ENCODE data around the gene CHERP.

CHERP gene, protein sequence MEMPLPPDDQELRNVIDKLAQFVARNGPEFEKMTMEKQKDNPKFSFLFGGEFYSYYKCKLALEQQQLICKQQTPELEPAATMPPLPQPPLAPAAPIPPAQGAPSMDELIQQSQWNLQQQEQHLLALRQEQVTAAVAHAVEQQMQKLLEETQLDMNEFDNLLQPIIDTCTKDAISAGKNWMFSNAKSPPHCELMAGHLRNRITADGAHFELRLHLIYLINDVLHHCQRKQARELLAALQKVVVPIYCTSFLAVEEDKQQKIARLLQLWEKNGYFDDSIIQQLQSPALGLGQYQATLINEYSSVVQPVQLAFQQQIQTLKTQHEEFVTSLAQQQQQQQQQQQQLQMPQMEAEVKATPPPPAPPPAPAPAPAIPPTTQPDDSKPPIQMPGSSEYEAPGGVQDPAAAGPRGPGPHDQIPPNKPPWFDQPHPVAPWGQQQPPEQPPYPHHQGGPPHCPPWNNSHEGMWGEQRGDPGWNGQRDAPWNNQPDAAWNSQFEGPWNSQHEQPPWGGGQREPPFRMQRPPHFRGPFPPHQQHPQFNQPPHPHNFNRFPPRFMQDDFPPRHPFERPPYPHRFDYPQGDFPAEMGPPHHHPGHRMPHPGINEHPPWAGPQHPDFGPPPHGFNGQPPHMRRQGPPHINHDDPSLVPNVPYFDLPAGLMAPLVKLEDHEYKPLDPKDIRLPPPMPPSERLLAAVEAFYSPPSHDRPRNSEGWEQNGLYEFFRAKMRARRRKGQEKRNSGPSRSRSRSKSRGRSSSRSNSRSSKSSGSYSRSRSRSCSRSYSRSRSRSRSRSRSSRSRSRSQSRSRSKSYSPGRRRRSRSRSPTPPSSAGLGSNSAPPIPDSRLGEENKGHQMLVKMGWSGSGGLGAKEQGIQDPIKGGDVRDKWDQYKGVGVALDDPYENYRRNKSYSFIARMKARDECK
- total RNA-seq: 28.5 to 34.0 reads per million in 2 donors

DNA sequence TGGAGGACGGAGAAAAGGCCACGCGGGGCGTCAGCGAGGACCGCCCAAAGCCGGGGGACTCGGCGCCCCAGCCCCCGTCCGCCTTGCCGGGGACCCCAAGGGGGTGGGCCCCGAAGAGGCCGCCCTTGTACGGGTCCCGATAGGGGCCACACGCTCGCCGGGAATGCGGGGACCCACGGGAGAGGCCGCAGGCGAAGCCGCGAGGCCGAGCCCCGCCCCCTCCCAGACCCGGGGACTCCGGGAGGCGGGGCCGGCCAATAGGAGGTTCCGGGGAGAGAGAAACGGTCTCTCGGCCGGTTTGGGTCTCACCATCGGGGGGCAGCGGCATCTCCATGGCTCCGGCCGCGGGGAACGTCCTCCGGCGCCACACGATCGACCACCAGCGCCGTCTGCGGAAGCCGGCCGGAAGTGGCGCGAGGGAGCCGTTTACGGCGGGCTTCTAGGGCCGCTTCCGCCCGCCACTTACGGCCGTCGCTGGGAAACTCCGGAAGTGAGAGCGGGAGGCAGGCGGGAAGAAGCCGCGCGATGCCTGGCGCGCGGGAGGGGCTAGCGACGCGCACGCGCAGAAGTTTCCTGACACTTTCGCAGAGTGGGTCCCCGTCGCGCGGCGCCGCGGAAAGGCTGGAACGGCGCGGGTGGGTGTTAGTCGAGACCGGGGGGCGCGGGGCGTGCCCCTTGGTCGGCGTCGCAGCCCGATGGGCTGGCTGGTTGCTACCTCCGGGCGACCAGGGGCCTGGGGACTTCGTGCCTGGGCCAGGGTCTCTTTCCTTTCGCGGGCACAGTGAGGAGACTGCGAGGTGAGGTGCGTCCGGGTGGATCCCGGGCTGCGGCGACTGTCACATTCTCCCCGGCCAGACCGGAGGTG lies at the start of gene CHERP:
Gene CHERP, minus strand, starts transcription at position 393 of the 865 bp plus-strand sequence. Its CDS starts 59 bp downstream, at position 334.
- peak; percentile 94 for DNase-seq

DNA sequence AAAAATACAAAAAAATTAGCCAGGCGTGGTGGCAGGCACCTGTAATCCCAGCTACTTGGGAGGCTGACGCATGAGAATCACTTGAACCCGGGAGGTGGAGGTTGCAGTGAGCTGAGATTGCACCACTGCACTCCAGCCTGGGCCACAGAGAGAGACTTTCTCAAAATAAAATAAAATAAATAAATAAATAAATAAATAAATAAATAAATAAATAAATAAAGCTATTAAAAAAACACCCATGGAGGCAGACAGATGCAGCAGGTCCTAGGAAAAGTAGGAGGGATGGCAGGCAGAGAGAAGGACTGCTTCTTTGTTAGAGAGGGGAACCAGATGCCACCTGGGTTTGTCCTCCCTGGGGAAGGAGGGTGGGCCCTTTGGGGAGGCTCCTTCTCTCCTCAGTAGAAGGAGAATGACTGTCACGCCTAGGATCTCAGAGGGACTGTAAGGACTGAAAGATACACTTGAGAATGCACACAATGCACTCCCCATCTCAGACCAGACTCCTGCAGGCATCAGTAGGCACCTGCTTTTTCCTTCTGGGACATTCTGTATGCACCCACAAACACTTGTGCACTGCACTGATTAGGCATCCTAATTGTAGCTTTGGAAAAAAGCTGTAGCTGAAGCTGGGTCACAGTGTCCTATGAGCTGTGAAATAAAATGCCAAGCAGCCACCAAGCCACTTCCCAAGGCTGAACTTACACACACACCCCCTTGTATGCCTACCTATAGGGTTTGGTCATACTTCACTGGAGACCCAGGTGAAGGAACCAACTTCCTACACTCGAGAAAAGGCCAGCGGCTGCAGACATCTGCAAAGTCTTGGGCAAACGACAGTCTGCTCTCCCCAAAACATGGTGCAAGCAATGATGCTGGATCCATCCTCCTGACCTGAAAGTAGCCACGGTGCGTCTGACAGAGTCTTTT lies 48.9 kb upstream of the CHERP start:
- no peak for DNase-seq

DNA sequence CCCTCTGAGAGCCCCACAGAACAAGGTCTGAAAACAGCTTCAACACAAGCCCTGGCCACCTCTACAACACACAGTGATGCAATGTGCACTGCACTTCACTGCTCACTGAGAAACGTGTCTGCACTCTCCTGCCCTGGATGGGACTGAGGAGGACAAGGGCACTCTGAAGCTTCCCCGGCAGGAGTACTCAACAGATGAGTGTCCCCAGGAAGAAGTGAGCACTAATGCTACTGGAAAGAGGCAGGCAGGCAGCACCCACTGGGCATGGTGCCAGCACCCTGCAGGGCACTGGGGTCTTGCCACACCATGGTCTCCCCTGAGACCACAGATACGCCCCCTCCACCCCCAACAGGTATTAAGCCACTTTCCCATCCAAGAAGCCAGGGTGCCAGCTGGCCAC lies 47.7 kb upstream of the CHERP start:
- no peak for DNase-seq

DNA sequence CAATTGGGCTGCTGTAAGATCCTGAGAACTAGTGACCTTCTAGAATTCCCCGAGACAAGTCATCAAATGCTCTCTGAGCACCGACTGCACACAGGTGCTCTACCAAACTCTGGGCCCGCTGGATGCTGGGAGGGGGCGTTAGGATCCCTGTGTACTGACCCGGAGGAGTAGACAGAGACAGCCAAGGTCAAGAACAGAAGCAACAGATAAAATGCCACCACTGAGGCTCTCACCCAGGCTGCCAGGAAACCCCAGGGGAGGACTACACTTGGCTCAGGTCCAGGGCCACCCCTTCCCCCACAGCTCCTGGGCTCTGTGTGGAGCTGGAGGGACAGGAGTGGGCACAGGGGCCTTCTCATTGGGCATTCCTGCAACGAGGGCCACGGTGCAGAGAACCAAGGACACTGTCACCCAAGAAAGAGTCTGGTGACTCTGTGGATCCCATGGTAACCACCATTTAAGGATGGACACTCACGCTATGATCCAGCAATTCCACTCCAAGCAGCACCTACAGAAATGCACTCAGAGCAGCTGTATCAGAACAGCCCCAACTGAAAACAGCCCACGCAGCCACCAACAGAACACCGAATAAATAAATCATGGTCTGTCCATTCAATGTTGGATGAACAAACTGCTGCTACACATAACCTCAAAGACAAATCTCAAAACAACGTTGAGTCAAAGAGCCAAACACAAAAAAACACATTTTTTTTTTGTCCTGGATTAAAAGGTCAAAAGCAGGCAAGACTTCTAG lies 46.8 kb upstream of the CHERP start:
- DNase-seq: no peak

DNA sequence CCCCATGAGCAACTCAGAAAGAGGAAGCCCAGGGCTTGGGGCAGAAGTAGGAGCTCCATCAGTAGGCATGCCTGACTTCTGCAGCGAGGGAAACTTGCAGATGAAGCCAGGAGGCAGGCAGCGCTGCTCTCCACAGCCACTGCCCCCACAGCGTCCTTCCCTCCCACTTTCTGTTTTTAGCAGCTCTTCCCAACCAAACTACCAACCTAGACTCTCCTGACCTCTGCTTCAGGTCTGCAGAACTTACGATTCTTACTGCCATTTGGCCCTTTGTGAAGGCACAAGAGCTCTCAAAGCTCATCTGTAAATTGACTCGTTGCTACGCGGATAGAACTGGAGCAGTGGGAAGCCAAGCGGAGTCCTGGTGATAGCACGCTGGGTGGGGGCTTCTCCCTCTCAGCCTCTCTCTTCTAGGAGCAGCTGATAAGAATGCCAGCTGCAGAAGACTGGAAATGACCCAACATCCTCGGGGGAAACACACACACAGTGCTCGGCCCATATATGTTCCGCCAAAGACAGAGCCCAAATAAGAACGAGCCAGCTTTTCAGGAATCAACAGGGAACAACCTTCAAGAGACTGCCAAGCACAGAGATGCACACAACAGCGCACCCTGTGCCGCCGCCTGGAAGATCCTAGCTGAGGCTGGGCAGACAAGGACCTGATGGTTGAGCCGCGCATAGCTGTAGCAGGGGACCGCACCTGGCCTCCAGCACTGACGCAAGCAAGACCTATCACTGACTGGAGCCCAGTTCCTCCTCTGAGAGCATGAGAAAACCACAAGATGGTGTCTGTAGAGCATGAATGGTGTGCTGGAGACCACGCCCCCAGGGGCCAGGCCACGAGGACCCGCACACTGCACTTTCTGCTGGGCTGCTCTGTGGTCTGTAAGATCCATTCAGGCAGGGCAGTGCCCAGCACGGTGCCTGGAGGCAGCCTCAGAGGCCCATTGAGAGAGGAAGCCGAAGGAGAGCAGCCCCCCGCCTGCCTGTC lies 45.9 kb upstream of the CHERP start:
- peak; percentile 57 for DNase-seq

DNA sequence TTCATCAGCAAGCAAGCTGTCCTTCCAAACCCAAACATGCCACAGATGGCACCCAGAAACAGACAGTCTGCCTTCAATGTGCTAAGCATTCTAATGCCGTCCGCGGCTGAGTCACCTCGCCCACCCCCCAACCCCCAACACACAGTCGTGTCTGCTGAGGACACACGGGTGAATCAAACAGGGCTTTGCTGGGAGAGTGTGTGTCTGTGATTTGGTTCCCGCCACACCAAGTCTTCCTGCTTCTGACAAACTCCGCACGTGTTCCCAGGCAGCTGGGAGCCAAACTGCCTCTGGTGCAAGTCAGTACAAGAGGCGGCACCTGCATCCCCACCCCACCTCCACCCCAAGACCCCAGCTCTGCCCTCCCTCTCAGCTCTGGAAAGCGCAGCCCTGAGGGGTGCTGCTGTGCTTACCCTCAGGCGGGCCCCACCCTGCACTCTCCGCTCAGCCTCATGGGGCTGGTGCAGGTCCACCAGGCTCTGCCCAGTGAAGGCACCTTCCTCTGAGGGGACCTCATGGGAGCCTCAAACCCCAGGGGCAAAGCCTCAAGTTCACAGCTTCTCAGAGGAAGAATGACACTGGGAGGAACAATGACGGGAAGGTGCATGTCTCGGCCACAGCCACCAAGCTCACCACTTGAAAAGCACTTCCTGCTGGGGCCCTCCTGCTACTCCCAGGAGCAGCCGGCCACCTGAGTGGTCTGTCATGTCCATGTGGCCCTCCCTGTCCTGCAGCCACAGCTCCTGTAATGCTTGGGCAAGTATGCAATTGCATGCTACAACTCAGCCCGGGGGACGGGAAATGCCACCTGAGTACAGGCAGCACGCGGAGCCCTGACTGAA lies 45.0 kb upstream of the CHERP start:
- peak; percentile 52 for DNase-seq

DNA sequence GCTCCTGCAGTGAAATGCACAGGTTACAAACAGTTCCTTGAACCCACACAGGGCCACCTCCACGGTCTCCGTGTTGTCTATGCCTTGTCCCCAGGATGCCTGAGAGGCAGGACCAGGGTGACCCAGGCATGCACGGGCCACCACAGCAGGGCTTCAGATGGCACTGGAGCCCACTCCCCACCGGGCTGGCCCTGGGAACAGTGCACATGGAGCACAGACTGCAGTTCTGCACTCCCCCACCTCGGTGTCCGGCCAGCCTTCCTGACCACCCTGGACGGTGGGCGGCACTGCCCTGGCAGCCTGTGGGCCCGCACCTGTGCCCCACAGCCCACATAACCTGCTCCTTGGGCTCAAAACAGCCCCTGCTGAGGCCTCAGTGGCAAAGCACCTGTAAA lies 44.2 kb upstream of the CHERP start:
- no peak for DNase-seq

DNA sequence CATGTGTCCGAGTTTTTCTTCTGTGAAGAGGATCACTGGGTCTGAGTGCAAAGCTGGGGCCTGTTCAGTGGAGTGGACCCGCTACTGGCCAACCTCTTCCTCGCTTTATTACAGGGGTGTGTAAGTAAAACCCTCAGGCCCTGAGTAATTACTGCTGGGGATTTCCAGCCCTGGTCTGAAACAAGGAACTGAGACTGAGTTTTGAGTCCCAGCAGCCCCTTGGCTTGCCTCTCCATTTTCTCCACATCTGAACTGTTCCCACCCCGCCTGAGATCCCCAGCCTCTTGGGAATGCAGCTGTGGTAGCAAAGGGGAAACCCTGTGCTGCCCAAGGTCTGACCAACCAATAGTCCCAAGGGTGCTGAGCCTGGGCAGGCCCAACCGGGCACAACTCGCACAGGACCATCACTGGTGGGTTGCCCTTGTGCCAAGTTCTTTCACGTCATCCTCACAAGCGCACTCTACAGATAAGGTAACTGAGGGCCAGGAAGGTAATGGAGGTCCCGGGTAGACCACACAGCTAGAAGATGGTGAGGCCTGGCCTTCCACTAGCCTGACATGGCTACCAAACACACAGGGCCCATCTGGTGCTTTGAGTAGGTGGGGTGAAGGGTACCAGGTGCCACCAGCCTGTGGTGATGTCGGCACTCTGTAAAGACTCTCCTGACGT lies 43.7 kb upstream of the CHERP start:
- no peak for DNase-seq

DNA sequence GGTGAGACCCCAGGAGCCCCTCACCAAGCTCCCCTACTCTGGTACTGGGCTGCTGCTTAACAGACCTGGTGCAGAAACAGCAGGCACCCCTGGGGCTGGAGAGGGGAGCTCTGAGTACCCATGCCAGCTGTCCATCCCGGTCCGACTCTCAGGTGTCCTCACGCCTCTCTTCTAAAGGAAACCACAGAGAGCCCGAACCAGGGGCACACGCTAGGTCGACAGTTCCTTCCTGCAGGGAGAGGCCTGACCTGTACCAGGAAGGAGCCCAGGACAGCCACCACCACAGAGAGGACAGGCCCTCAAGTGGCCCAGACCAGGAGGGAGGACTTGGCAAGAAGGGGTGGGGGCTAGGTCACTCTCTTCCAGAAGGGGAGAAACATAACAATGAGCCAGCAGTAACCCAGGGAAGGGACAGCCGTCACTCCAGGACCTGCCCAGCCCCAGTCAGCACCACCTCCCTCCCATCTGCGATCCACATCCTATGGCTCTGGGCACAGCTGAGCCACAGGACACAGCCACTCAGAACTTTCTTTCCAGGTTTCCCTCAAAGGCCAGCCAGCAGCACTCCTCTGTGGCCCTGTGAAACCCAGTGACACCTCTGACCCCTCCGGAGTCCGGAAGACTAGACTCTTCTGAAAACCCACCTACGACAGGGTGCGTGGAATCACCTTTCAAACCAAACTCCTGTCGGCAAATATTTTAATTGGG lies 43.0 kb upstream of the CHERP start:
- no peak for DNase-seq

DNA sequence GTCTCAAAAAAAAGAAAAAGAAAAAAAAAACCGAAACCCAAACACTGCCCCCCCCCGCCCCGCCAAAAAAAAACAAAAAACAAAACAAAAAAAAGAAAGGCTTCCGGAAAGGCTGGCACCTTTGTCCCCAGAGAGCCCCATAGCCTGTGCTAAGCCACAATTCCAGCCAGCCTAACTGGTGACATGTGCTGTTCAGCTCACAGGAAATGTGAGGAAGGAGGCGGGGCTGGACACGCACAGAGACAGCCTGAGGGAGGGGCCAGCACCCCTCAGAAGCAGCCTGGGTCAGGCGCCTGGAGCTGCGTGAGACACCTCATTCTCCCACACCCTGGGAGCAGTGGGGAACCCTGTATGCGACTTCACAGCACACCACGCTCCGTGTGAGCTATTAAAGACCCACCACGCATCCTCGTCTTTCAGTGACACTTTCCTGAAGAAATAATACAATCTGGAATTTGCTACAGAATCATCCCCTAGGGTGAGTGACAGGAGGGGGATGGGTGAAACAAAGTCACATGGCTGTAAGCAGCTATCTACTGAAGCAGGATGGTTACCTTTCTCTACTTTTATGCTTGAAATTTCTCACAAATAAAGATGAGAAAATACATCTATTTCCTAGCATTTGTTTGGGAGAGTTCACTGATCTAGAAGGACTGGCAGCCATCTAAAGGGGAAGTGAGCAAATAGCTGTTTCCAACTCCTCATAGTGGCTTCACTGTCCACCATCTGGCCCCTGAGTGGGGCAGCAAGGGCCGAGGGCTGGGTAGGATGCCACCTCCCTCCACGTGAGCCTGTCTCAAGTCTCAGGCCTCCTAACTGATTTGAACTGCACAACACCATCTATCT lies 42.2 kb upstream of the CHERP start:
- DNase-seq: peak; percentile 89

DNA sequence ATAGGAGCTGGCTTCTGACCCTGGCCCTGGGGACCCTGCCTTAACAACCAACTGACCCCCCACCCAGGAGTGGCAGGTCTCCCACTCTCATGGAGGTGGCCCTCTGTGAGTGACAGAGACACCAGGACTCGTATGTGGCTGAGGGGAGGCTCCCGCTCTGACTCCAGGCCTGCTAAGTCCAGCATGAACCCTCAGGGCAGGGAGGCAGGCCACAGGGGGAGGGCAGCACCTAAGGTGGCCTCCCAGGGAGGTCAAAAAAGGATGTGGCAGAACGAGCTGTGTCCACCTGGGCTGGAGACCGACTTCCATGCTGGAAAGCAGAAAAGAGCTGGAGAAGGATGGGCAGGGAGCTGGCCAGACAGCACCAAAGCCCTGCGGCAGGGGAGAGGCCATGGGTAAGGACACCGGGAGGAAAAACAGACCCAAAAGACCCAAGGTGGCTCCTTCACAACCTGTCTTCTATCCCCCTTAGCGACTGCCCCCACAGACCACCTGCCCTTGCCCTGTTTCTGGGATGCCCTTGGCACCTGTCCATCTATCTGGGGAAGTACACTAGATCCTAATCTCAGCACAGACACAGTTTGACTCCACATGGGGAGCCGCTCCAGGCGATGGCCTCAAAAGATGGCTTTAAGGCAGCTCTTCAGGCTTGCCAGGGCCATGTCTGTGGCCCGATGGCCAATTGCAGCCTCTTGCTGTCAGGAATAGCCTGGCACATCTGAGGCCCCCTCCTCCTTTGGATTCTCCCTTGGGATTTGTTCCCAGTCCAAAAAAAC lies 40.4 kb upstream of the CHERP start:
- DNase-seq: no peak

DNA sequence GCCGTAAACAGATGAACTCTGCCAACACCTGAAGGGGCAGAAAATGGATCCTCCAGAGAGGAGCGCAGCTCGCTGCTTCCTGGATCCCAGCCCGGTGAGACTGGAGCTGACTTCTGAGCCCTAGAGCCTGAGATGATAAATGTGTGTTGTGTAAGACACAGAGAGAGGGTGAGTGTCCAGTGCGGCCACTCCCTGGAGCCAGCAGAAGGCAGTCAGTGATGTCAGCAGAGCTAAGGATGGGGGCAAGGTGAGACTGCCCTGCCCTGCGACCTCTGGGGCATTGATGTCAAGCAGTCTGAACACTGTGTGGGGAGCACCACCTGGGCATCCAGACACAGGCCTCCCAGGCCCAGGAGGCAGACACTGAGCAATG lies 39.7 kb upstream of the CHERP start:
- DNase-seq: no peak

DNA sequence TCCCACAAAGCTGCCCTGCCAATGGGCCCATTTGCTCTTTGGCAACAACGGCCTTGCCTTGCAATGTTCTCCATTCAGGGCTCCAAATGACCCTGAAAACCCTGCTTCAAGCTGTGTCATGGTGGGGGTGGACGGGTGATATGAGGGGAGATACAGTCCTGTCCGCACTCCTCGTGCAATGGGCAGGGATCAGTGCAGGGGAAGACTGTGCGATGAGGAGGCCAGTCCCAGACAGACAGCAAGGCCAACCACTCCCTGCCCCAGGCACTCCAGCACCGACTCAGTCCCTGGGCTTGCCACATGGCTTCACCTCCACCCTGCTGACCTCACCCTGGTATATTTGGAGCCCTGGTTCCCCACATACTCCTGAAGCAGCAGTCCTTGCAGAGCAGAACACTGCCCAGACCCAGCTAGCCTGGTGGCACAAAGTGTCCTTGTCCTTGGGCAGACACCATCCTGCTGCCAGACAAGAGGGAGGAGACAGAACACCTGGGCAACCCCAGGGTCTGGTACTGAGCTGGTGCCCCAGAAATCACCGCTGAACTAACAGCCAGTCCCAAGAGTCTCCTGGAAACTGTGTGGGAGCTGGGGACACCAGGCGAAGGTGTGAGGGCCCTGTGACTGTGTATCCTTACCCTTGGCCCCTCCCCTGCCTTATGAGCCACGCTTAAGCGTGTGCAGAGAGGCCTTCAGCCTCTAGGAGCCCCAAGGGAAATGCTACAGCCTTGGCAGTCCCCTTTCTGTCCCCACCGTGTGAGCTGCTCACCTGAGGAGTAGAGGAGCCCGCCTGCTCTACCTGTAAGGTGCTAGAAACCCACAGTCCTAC lies 39.1 kb upstream of the CHERP start:
- DNase-seq: no peak

DNA sequence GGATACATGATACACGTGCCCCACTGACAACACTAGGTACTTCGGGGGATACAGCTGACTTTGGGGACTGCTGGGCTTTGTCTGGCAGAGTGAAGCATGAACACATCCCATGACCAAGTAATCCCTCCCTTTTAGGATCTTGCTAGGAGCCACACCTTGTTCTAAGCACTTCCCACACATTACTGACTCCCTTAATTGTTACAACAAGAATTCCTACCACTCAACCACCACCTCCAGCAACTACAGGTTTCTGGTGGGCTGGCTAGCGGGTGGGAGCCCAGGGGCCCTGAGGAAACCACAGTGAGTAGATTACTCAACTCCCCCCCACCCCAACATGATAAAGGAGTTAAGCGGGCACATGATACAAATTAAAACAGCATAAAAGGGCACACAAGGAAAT lies 37.1 kb upstream of the CHERP start:
- DNase-seq: no peak

DNA sequence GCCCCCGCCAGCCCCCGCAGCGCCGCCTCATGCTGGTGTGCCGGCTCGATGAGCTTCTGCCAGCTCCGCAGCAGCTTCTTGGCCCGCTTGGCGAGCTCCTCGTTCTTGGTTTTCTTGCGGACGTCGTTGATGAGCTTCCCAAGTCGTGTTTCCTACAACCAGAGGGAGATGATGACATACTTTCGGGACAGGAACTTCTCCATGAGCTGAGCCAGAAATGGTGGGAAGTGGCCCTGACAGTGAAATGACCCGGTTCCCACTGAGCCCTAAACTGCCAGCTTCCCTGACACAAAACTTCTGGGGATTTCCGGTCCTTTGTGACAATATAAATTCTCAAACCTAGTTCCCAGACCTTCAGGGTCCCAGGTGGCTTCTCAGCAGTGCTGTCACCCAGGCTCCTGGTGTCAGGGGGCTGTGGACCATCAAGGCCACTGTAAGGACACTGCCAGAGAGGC lies 35.3 kb upstream of the CHERP start:
- DNase-seq: no peak

Measured in T-helper 9 cell (primary cell).